ENCODE measurements around the gene ADGRG6.

- TF ChIP-seq CTCF (tag by site-specific recombination; IDR thresholded peaks at IDR 0.05), result no peak
- peak; percentile 83 for TF ChIP-seq ZNF362 (tag by site-specific recombination; IDR thresholded peaks at IDR 0.05)
These were observed 71.7 kb downstream of the ADGRG6 start for GRCh38 chr6:142373268-142374090.
